MM.1S (cell line): Measurements from ENCODE around the gene ADARB2.

ENCODE experiments used
- EZH2 ChIP-seq: fragments of 300-600 bp; sonication (generic); optimal IDR thresholded peaks from 2 replicates; pipeline ENCODE3; 2017; ENCODE audit warnings: low read depth, mild to moderate bottlenecking, antibody characterized with exemption, low read length, mixed read lengths
- EZH2phosphoT487 ChIP-seq: fragments of 300-600 bp; sonication (generic); IDR thresholded peaks from 2 replicates; pipeline ENCODE4 v1.6.1; 2018; ENCODE audit warnings: antibody characterized with exemption, low read length

- no peak for TF ChIP-seq EZH2phosphoT487
- TF ChIP-seq EZH2 = no peak
These were observed 463.1 kb downstream of the ADARB2 start for GRCh38 chr10:1274111-1274661.
